Epithelial cell of esophagus (primary cell): ENCODE results near the gene DISC1.

Experiments
- DNase-seq: peaks from one replicate; pipeline ENCODE4 v3.0.0; 2010; ENCODE audit warnings: low read depth
- H3K4me3 ChIP-seq: 2 replicates; pipeline ENCODE4 v1.5.1; 2011; ENCODE audit warnings: mild to moderate bottlenecking, low read length, control low read depth
- TF ChIP-seq, protein P1 (sequence below): IDR thresholded peaks from 2 replicates; pipeline ENCODE4 v1.5.1; 2011; ENCODE audit warnings: low read depth, mild to moderate bottlenecking, low read length, control low read depth, inconsistent platforms; ENCODE audit not compliant: insufficient read depth; ENCODE audit errors: missing control alignments

The DISC1 gene

DNA sequence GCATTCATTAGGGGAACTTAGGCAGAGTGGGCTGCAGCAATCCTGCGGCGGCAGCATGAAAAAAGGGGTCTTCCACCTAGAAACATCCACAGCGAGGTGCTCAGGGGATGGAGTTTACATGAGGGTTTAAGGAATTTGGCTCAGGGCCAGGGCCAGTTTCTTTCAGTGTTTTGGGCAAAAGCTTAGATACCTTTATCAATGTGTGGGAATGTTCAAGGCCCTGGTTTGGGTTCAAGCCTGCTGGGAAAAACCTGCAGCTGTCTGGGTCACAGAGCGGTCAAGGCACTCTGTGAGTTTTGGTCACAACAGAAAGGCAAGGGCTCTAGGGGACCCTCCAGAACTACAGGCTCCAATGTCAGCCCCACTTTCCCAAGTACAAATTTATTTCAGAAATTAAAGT lies 230.3 kb downstream of the DISC1 start:
- TF ChIP-seq, protein P1, sequence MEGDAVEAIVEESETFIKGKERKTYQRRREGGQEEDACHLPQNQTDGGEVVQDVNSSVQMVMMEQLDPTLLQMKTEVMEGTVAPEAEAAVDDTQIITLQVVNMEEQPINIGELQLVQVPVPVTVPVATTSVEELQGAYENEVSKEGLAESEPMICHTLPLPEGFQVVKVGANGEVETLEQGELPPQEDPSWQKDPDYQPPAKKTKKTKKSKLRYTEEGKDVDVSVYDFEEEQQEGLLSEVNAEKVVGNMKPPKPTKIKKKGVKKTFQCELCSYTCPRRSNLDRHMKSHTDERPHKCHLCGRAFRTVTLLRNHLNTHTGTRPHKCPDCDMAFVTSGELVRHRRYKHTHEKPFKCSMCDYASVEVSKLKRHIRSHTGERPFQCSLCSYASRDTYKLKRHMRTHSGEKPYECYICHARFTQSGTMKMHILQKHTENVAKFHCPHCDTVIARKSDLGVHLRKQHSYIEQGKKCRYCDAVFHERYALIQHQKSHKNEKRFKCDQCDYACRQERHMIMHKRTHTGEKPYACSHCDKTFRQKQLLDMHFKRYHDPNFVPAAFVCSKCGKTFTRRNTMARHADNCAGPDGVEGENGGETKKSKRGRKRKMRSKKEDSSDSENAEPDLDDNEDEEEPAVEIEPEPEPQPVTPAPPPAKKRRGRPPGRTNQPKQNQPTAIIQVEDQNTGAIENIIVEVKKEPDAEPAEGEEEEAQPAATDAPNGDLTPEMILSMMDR, result no peak

DNA sequence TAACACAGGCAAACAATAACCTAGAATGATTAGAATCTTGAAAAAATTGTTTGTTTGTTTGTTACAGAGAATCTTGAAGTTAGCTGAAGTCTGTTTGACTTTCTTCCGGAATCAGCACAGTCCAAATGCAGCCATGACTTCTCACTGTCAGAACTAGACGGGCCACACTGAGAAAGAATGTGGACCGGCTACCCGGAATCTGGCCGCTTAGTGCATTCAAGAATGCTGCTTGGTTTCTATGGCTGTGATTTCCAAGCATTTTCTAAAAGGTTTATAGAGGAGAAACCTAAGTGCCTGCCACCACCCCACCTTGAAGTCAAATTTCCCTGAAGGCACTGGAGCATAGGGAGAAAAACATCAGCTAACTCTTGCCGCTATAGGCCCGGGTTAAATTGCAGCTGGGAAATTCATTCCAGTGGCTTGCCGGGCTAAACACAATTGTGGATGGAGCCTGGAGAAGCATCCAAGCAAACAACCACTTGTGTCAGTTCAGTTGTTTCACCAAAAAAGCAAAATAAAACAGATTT lies 231.1 kb downstream of the DISC1 start:
- TF ChIP-seq, protein P1, result no peak
- DNase-seq, result no peak
- no peak overlapping the region for H3K4me3 ChIP-seq

More for the DNA sequence above, 230.3 kb downstream of the DISC1 start:
- no peak overlapping the region for H3K4me3 ChIP-seq
- DNase-seq, result no peak

DNA sequence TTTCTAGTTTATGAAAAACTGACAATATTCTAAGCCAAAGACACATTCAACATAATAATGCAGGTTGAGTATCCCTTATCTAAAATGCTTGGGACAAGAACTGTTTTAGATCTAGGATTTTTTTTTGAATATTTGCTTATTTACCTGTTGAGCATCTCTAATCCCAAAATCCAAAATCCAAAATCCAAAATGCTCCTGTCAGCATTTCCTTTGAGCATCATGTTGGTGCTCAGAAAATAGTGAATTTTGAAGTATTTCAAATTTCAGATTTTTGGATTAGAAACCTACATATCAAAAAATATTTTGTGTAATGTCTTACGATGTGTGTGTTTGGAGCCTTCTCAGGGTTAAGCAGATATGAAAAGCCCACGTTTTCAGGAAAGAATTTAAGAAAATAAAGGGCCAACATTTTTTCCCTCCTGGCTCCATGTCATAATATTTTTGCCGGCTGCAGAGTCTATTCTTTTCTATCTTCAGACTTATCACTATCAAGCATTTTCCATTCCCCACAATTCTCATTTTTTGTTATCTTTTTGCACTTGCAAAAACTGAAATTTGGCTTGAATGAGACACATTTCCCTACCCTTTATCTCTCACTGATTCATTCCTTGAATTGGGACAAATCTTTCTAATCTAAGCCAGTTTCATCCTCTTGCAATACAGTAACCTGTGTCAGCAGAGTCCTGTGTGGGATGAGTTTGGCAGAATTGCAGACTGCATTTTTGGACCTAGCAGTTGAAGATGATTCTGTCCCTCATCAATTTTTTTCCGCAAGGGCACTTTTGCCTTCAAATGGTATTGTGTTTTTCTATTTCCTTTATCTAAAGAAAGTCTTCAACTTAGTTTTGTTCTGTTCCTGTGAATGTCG lies 233.9 kb downstream of the DISC1 start:
- DNase-seq, result no peak
- H3K4me3 ChIP-seq, result no peak overlapping the region

DNA sequence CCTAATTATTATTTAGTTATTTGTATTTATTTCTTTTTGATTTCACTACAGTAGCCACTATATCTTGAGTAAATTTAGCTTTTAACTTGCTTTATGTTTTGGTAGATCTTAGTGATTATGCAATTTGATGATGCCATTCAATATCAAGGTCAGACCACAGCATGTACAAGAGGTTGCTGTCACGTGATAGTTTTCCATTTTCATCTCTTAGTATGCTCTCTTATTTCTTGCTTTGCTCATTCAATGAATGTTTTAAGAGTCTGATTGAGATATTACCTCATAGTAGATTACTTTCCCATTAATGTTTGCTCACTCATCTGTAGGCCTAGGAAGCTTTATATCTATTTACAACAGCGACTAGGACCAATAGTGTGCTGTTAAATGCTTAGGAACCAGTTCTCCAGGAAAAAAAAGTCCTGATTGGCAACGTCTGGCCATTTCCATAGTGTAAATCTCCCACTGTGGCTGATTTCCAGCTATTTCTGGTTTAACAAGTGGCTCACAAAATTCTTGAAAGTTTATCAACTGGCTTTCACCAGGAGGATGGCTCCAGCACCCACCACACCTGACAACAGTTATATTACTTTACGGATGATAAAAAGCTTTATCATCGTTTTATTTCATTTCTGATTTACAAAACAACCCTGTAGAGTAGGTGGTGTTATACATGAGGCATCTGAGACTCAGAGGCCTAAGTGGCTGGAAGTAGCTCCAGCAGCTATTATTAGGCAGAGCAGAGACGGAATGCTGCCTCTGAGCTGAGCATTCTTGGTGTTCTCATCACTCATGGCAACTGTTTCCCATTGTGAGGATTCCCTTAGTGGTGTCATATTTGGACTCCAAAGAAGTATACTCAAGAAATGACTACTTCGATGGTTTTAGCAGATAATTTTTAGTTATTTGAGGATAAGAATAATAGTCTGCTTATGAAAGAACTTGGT lies 235.2 kb downstream of the DISC1 start:
- TF ChIP-seq, protein P1, result no peak
- peak; percentile 23 for DNase-seq
- no peak overlapping the region for H3K4me3 ChIP-seq

More for the DNA sequence above, 233.9 kb downstream of the DISC1 start:
- TF ChIP-seq, protein P1, result no peak

DNA sequence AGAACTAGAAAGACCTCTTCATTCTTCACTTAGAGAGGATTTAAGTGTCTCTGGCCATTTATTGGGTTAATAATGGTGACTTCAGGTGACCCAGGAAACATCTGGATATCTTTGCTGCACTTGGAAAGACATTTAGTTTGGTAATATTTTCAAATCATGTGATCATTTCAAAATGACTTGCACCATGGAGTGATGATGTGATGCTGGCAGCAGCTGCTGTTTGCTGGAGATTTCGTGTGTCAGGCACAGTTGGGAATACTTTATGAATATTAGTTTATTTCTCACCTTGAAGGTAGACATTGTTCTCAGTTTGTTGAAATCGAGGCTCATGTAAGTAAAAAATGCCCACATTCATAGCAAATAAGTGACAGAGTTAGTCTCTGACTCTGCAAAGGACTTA lies 236.0 kb downstream of the DISC1 start:
- TF ChIP-seq, protein P1, result no peak
- no peak overlapping the region for H3K4me3 ChIP-seq
- DNase-seq, result no peak

DNA sequence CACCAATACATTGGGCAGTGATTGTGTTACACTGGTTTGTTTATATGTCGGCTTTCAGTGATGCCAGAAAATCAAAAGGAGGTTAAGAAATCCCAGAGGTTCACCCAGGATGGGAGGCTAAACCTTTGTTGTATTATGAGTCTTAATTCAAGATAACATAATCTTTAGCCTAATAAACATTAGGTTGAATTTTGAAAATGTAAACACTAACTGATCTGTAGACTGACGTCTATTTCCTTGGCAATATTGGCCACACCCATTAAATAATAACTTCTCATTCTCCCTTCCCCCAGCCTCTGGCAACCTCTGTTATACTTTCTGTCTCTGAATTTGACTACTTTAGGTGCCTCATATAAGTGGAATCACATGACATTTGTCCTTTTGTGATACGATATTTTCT lies 238.7 kb downstream of the DISC1 start:
- DNase-seq, result no peak
- TF ChIP-seq, protein P1, result no peak
- no peak overlapping the region for H3K4me3 ChIP-seq
